ENCODE data around the gene ARL2BP. TPM values are rescaled to one million over a fixed set of nuclear protein-coding genes. Genes with fewer than 3 reads are reported as not detected.

ARL2BP gene
- total and polyA plus RNA-seq, 2 of the 13 experiments (the other 11 are each of a cell fraction or from before 2014, with no cell fraction given), result 64.3 to 67.6 TPM

DNA sequence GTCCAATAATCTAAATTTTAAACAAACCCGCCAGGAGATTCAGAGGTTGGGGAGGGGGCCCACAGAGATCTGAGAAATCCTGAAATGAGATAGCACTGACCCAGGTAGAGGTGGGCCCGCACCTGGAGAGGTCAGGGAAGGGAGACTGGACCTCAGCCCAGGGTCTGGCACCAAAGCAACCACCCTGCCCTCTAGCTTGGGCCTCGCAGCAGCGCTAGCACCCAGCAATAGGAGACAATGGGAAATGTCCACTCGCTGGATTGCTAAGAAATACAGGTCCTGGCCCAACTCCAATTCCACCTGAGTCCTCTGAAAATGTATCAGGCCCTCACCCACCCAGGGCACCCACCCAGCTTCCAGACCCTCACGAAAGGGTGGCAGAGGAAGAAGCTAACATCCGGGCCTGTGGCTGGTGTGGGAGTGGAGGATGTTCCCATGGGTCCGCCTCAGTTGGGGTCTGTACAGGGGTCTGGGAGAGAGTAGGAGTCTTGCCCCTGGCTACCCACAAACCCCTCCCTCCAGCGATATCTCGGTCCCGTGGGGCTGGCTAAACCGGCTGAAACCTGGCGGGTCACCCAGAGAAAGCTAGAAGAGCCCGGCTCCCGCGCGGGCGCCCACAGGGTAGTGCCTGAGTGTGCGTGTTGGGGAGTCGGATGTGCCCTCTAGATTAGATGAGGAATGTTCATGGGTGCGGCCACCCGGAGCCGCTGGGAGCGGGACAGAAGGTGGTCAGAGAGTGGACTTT is 38.3 kb downstream of the ARL2BP start (continued):
- TF ChIP-seq, protein P1, sequence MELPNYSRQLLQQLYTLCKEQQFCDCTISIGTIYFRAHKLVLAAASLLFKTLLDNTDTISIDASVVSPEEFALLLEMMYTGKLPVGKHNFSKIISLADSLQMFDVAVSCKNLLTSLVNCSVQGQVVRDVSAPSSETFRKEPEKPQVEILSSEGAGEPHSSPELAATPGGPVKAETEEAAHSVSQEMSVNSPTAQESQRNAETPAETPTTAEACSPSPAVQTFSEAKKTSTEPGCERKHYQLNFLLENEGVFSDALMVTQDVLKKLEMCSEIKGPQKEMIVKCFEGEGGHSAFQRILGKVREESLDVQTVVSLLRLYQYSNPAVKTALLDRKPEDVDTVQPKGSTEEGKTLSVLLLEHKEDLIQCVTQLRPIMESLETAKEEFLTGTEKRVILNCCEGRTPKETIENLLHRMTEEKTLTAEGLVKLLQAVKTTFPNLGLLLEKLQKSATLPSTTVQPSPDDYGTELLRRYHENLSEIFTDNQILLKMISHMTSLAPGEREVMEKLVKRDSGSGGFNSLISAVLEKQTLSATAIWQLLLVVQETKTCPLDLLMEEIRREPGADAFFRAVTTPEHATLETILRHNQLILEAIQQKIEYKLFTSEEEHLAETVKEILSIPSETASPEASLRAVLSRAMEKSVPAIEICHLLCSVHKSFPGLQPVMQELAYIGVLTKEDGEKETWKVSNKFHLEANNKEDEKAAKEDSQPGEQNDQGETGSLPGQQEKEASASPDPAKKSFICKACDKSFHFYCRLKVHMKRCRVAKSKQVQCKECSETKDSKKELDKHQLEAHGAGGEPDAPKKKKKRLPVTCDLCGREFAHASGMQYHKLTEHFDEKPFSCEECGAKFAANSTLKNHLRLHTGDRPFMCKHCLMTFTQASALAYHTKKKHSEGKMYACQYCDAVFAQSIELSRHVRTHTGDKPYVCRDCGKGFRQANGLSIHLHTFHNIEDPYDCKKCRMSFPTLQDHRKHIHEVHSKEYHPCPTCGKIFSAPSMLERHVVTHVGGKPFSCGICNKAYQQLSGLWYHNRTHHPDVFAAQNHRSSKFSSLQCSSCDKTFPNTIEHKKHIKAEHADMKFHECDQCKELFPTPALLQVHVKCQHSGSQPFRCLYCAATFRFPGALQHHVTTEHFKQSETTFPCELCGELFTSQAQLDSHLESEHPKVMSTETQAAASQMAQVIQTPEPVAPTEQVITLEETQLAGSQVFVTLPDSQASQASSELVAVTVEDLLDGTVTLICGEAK (IDR thresholded peaks at IDR 0.05), result no peak
- TF ChIP-seq, protein P1 (CRISPR knock-in tag; IDR thresholded peaks at IDR 0.05), result no peak
- no peak for TF ChIP-seq ZFP90 (CRISPR knock-in tag; IDR thresholded peaks at IDR 0.05; ENCODE audit: borderline replicate concordance)
- TF ChIP-seq KLF9 (CRISPR knock-in tag; IDR thresholded peaks at IDR 0.05; ENCODE audit: low read depth), result no peak
- TF ChIP-seq ZNF263 (CRISPR knock-in tag; IDR thresholded peaks at IDR 0.05), result no peak; the same call in 1 of the 2 replicates
- TF ChIP-seq IKZF4 (CRISPR knock-in tag; IDR thresholded peaks at IDR 0.05; ENCODE audit: borderline replicate concordance, low read depth, not compliant biosample characterization), result no peak
- TF ChIP-seq ZNF777 (CRISPR knock-in tag; IDR thresholded peaks at IDR 0.05), result 0 out of 2 replicates have a peak, but pooled peaks have one; percentile 21
- no peak for TF ChIP-seq MBD4 (IDR thresholded peaks at IDR 0.05; ENCODE audit: borderline replicate concordance, low read length)
- TF ChIP-seq JUNB (CRISPR knock-in tag; IDR thresholded peaks at IDR 0.05; ENCODE audit: borderline replicate concordance), result no peak
- peak; percentile 52; the same call in 1 of the 2 replicates for TF ChIP-seq YEATS4 (CRISPR knock-in tag; IDR thresholded peaks at IDR 0.05; ENCODE audit: borderline replicate concordance)
- TF ChIP-seq EED (CRISPR knock-in tag; IDR thresholded peaks at IDR 0.05), result no peak
- no peak for TF ChIP-seq GATAD1 (CRISPR knock-in tag; IDR thresholded peaks at IDR 0.05)
- TF ChIP-seq SSRP1 (CRISPR knock-in tag; IDR thresholded peaks at IDR 0.05), result 0 out of 2 replicates have a peak, but pooled peaks have one; percentile 21
- no peak for TF ChIP-seq ZNF562 (CRISPR knock-in tag; IDR thresholded peaks at IDR 0.05; ENCODE audit: borderline replicate concordance)
- TF ChIP-seq, protein P2, sequence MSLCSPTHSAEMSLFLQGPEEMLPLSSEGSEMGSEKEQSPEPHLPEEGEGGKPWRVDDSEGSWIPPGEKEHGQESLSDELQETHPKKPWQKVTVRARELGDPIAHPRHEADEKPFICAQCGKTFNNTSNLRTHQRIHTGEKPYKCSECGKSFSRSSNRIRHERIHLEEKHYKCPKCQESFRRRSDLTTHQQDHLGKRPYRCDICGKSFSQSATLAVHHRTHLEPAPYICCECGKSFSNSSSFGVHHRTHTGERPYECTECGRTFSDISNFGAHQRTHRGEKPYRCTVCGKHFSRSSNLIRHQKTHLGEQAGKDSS (CRISPR knock-in tag; IDR thresholded peaks at IDR 0.05; ENCODE audit: borderline replicate concordance, low read depth), result no peak
- no peak for TF ChIP-seq ZMAT3 (CRISPR knock-in tag; conservative IDR thresholded peaks at IDR 0.05)
- TF ChIP-seq, protein P3, sequence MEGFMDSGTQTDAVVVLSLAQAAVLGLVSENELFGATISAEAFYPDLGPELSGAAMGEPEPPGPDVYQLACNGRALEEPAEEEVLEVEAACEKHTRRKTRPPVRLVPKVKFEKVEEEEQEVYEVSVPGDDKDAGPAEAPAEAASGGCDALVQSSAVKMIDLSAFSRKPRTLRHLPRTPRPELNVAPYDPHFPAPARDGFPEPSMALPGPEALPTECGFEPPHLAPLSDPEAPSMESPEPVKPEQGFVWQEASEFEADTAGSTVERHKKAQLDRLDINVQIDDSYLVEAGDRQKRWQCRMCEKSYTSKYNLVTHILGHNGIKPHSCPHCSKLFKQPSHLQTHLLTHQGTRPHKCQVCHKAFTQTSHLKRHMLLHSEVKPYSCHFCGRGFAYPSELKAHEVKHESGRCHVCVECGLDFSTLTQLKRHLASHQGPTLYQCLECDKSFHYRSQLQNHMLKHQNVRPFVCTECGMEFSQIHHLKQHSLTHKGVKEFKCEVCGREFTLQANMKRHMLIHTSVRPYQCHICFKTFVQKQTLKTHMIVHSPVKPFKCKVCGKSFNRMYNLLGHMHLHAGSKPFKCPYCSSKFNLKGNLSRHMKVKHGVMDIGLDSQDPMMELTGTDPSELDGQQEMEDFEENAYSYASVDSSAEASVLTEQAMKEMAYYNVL (CRISPR knock-in tag; IDR thresholded peaks at IDR 0.05; ENCODE audit: borderline replicate concordance), result 0 out of 2 replicates have a peak, but pooled peaks have one; percentile 22
